K562 (cell line): ENCODE data around the gene MRPL4. TPM values are rescaled to one million over a fixed set of nuclear protein-coding genes. Genes with fewer than 3 reads are reported as not detected.

Experiments used
- ADNP ChIP-seq: fragments of 200-800 bp; sonication (Bioruptor generic); IDR thresholded peaks from 2 replicates; pipeline ENCODE4 v1.6.1; 2016; ENCODE audit warnings: missing genetic modification characterization, missing compliant biosample characterization
- ARID3B ChIP-seq: fragments of 250-450 bp; sonication (Bioruptor Pico); IDR thresholded peaks from 2 replicates; pipeline ENCODE4 v1.4.0; 2020; ENCODE audit warnings: borderline replicate concordance
- CAMTA2 ChIP-seq: fragments of 250-450 bp; sonication (Bioruptor Pico); conservative IDR thresholded peaks from 2 replicates; pipeline ENCODE4 v1.5.1; 2022
- FOXM1 ChIP-seq, 2 experiments: fragments of 450-650 bp in 1 of 2; sonication (generic) in 1 of 2; formaldehyde crosslinking in 1 of 2; IDR thresholded peaks; 2 replicates each; pipeline versions ENCODE4 v1.6.1 to v1.9.0; 2017 to 2022; ENCODE audit warnings: low read depth in 2 of 2, mild to moderate bottlenecking in 2 of 2, missing genetic modification reagents in 1 of 2, moderate library complexity in 1 of 2
- HDAC1 ChIP-seq, 2 experiments: fragments of 450-650 bp; IDR thresholded peaks; 2 replicates each; pipeline ENCODE4 v1.6.1; 2016 to 2017; ENCODE audit warnings: inconsistent platforms in 1 of 2, mild to moderate bottlenecking in 1 of 2, moderate library complexity in 1 of 2
- HNRNPL ChIP-seq: fragments of 200-400 bp; formaldehyde crosslinking; IDR thresholded peaks from 2 replicates; pipeline ENCODE4 v1.6.1; 2017; ENCODE audit warnings: low read depth, mild to moderate bottlenecking, low read length
- MAX ChIP-seq: sonication (generic); formaldehyde crosslinking; IDR thresholded peaks from 2 replicates; pipeline ENCODE4 v1.9.0; 2022; ENCODE audit warnings: mild to moderate bottlenecking, missing genetic modification reagents
- MEF2D ChIP-seq: conservative IDR thresholded peaks from 2 replicates; pipeline ENCODE4 v1.6.1; 2016; ENCODE audit warnings: low read depth, missing genetic modification characterization, missing compliant biosample characterization
- PURB ChIP-seq: sonication (generic); formaldehyde crosslinking; IDR thresholded peaks from 2 replicates; pipeline ENCODE4 v1.9.0; 2021; ENCODE audit warnings: low read depth, mild to moderate bottlenecking, missing genetic modification reagents
- RBM25 ChIP-seq: fragments of 200-400 bp; formaldehyde crosslinking; IDR thresholded peaks from 2 replicates; pipeline ENCODE4 v1.6.1; 2018; ENCODE audit warnings: low read length, low read depth, moderate library complexity; ENCODE audit not compliant: severe bottlenecking
- ZBTB40 ChIP-seq, 2 experiments: fragments of 450-650 bp in 1 of 2; sonication (generic) in 1 of 2; formaldehyde crosslinking in 1 of 2; IDR thresholded peaks; 2 replicates each; pipeline versions ENCODE4 v1.7.1 to v1.9.0; 2016 to 2022; ENCODE audit warnings: inconsistent platforms in 1 of 2, mild to moderate bottlenecking in 1 of 2, missing genetic modification reagents in 1 of 2
- ZC3H8 ChIP-seq: fragments of 450-650 bp; IDR thresholded peaks from 2 replicates; pipeline ENCODE4 v1.6.1; 2017
- ZNF184 ChIP-seq: sonication (generic); formaldehyde crosslinking; IDR thresholded peaks from 2 replicates; pipeline ENCODE4 v1.5.0; 2020; ENCODE audit warnings: missing genetic modification reagents
- ZNF311 ChIP-seq: fragments of 250-450 bp; sonication (Bioruptor Pico); IDR thresholded peaks from 2 replicates; pipeline ENCODE4 v1.4.0; 2020; ENCODE audit warnings: mild to moderate bottlenecking, moderate library complexity
- ZNF511 ChIP-seq: sonication (generic); formaldehyde crosslinking; IDR thresholded peaks from 2 replicates; pipeline ENCODE4 v1.8.0; 2022; ENCODE audit warnings: mild to moderate bottlenecking, missing genetic modification reagents
- polyA plus RNA-seq, 8 experiments: library from polyadenylated mRNA; depleted of rRNA in 4 of 8; stranded (reverse) in 5 of 8; unstranded in 3 of 8; fragments of >200 nt; fragmentation: Nextera tagmentation in 2 of 8; fragmentation: Illumina TruSeq in 1 of 8; extraction: Ambion mirVana in 2 of 8; extraction: Trizol in 1 of 8; gene quantifications; 2 replicates each; pipeline versions ENCODE4 v1.2.1 to v1.2.3, GENCODE V29; 2011 to 2014; ENCODE audit warnings: inconsistent platforms in 1 of 8, missing spikeins in 1 of 8
- total RNA-seq, 7 experiments: library from RNA; depleted of rRNA in 6 of 7; stranded (reverse); fragments of >200 nt in 6 of 7; fragmentation: Illumina TruSeq in 2 of 7; extraction: Trizol in 2 of 7; gene quantifications; 2 replicates each; pipeline versions ENCODE4 v1.2.1 to v1.2.3, GENCODE V29; 2011 to 2021; ENCODE audit warnings: low replicate concordance in 1 of 7

The MRPL4 gene
- total and polyA plus RNA-seq, 9 of the 15 experiments (the other 6 are each of a cell fraction or from before 2014, with no cell fraction given), result 1.4 to 239 (median 64.9) TPM

- TF ChIP-seq ZBTB40 (IDR thresholded peaks at IDR 0.05), result no peak
- no peak for TF ChIP-seq ZBTB40 (CRISPR knock-in tag; IDR thresholded peaks at IDR 0.05)
- no peak for TF ChIP-seq ZNF311 (CRISPR knock-in tag)
- TF ChIP-seq FOXM1 (IDR thresholded peaks at IDR 0.05; ENCODE audit: low read depth), result no peak
- 0 out of 2 replicates have a peak, but pooled peaks have one; percentile 18 for TF ChIP-seq FOXM1 (CRISPR knock-in tag; IDR thresholded peaks at IDR 0.05; ENCODE audit: low read depth)
- TF ChIP-seq ZNF184 (CRISPR knock-in tag), result no peak
- TF ChIP-seq HDAC1 (IDR thresholded peaks at IDR 0.05), result peak in 1 of 2 experiments; percentile 44; a peak in 1 of 4 replicates
- no peak for TF ChIP-seq ADNP (tag)
- no peak for TF ChIP-seq HNRNPL
- no peak for TF ChIP-seq ZNF511 (CRISPR knock-in tag)
- TF ChIP-seq PURB (CRISPR knock-in tag), result no peak
- TF ChIP-seq ZC3H8, result no peak
- peak; percentile 11; the same call in 1 of the 2 replicates for TF ChIP-seq MAX (CRISPR knock-in tag)
- no peak for TF ChIP-seq RBM25
- no peak for TF ChIP-seq ARID3B (CRISPR knock-in tag)
- TF ChIP-seq MEF2D (tag), result no peak
- no peak for TF ChIP-seq CAMTA2 (CRISPR knock-in tag)
Observed at GRCh38 chr19:10230173-10230860, 21.7 kb upstream of the MRPL4 start (continued).
